Fibroblast of upper back skin (primary cell): ENCODE measurements around the gene NKAIN2.
"Not testable (repeated sequence)": the region's sequence is repeated elsewhere in the genome, so short reads cannot be mapped to it uniquely, and the experiment has no call there.

ENCODE experiments used
- DNase-seq: peaks from one replicate; pipeline ENCODE4 v3.0.0-alpha.2; 2013

NKAIN2 gene

DNA sequence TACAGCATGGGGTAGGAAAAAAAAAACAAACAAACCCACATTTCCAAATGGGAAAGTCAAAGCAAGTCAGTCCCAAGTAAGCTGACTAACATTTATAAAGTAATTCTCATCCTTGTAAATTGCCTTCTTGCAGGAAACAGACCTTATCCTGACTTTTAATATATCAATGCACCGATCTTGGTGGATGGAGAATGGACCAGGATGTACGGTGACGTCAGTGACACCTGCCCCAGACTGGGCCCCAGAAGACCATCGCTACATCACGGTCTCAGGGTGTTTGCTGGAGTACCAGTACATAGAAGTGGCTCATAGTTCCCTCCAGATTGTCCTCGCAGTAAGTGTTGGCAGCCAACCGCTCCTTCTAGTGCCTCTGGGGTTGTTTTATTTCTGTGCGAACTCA lies 854.4 kb downstream of the NKAIN2 start:
- no peak for DNase-seq

DNA sequence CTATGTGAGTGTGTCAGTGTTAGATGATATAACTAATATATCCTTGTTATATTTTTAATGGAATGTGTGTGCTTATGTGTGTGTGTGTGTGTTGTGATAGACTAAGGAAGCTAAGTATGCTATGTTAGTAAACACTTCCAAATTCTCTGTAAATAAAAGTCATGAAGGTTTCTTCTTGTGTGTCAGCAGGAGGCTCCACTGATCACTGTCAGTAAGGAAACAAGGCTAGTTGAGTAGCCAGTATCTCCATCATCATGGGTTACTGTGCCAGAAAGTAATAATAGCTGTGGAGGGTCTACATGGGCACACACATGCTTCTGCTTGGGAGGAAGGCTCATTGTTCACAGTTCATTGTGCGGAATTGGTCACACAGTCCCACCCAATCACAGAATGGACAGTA lies 855.8 kb downstream of the NKAIN2 start:
- DNase-seq: no peak

DNA sequence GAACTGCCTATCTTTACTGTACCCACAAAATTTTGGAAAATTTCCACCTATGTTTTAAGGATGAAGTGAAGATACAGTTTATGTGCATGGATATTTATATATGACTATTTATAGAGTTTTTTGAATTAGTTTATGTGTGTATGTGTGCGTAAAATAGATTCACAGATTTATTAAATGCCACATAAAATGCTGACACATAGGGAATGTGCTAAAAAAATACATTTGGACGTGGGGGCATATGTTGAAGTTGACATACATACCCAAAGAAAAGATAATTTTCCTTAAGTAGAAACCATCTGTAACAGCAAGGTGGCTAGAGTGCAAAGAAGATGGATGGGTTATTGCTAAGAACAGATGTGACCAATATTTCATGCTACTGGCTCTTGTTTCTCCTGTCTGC lies 856.5 kb downstream of the NKAIN2 start:
- DNase-seq: no peak

DNA sequence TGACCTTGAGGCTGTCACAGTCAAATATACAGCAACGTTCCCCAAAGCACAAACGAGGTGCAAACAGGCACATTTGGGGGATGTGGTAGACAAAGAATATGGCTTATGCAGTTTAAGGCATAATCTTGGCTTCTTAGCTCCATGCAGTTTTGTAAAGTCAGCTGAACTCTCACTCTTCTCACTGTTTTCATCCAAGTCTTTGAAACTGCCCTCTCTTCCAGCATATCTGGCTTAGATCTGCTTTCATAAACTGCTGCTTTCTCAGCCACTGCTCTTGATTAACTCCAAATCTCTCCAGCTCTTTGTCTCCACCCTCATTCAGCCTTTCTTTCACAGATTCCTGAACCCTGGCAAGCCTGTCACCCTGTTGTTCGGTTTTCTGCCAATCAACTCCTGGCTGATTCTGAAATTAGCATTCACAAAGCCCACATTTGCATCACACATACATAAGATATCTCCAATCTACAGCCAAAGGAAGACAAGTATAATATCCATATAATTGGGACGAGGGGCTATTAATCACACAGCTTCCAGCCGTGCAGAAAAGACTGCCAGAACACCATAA lies 857.5 kb downstream of the NKAIN2 start:
- no peak for DNase-seq

DNA sequence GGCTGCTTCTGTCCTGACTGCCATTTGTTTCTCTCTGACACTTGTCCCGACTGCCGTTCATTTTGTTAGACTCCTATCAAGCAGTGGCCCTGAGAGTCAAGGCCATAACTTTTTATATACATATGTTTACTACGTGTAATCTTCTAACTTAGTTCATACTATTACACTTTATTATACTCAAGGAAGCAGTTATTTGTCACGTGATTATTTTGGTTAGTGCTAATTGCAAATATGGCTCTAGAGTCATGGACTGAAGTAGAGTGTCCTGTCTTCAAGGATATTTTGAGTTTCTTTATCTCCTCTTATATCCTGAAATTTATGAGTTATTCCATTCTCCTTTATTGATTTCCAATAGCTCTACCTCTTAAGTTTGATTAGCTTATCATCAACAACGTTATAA lies 864.4 kb downstream of the NKAIN2 start:
- DNase-seq: no peak

DNA sequence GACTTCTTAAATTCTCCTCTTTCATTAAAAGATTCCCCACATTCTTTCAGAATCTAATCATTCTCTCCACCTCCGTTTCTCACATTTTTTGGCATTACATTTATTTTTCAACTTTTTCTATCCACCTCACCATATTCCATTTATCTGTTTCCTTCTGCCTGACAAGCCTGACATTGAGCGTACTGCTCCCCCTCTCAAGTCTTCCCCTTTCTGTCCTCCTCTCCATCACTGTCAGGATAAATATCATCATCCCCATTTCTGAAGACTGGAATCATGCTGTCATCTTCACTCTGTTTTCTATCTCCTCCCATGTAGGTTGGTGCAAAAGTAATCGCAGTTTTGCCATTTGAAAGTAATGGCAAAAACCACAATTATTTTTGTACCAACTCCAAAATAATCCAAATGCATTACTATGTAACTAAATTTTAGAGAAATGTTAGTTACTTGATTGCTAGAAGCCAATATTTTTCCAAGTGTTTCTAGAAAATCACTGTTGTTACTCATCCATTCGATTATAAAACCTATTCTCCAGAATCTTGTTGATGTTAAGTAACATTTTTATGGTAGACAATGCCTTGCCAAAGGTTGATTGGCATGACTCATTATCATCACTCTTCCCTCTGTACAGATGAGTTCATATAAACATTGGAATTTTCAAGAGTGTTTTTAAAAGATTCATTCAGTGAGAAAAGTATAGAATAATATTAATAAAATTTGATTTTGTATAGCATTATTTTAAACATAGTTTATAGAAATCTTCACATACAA lies 866.2 kb downstream of the NKAIN2 start:
- DNase-seq: peak; percentile 32

DNA sequence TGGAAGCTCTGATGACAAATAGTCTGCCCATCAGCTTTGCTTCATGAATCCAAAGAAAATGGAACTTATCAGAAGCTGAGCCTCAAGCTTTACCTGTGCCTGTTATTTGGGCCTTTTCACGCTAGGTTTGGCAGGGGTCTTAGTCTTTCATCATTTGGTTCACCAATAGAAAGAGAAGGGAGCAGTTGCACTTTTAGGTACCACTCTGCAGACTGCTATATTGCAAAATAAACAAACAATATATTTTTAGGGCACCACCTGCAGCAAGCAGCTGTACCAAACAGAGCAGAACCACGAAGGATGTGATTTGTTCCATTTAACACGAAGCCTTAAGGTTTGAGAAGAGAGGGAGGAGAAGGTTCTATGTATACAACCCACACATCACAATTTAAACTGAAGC lies 867.1 kb downstream of the NKAIN2 start:
- DNase-seq: no peak

DNA sequence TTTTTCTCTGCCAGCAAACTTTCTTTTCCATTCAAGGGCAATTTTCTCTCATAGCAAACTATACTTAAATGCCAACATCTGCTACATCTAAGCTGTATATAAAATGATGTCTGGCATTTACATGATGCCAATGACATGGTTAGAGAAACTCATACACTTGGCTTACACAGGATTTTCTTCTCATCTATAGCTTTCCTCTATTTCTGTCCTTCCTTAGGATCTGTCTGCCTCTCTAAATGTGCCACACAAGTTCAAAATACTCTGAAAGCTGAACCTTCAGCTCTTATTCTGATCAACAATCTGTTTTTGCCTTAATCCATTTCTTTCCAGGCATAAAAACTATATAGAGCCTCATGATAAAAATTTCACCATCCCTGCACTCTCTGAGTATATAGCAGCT lies 867.7 kb downstream of the NKAIN2 start:
- no peak for DNase-seq

DNA sequence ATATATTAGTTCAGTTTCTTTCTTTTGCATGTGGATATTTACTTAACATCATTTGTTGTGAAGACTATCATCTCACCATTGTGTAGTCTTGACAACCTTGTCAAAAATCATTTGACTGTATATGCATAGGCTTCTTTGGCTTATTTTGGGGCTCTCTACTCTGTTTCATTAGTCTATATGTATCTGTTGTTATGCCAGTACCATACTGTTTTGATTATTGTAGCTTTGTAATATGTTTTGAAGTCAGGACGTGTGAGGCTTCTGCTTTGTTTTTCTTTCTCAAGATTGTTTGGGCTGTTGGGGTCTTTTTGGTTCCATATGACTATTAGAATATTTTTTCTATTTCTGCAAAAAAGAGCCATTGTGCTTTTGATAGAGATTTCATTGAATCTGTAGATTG lies 870.4 kb downstream of the NKAIN2 start:
- DNase-seq: no peak

DNA sequence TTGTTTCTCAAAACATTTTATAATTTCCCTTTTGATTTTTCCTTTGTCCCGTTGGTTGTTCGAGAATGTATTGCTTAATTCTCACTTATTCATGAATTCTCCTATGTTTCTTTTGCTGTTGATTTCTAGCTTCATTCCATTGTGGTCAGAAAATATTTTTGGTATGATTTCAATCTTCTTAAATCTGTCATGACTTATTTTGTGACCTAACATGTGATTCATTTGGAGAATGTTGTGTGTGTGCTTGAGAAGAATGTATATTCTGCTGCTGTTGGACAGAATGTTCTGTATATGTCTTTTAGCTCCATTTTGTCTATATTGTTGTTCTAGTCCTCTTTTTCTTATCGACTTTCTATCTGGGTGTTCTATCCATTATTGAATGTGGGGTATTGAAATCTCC lies 872.4 kb downstream of the NKAIN2 start:
- peak; percentile 83 for DNase-seq

DNA sequence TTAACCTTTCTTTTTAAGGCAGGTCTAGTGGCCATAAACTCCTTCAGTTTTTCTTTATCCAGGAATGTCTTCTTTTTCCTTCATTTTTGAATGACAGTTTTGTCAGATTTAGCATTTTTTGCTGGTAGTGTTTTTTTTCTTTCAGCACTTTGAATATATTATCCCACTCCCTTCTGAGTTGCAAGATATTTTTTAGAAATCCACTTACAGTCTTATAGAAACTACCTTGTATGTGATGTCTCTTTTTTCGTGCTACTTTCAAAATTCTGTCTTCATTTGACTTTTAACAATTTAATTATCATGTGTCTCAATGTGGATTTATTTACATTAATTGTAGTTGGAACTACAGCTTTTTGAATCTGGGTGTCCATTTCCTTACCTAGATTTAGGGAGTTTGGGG lies 874.2 kb downstream of the NKAIN2 start:
- DNase-seq: no peak

DNA sequence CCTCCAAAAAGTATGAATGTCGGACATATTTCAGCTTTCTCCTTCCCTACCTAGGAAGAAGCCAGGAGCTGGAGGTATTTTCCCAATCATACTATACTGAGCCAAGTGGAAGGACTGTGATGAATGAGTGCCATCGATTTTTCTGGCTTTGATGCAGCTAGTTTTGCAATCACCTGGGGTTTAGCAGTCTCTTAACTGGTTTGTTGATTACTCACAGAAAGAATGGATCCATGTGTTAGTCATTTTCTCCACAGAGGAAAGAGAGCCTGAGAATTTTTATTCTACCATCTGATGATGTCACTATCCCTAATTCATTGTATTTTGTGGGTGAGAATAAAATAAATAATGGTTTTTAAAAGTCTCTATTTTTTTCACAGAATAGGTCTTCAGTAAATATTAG lies 875.7 kb downstream of the NKAIN2 start:
- peak; percentile 85 for DNase-seq

DNA sequence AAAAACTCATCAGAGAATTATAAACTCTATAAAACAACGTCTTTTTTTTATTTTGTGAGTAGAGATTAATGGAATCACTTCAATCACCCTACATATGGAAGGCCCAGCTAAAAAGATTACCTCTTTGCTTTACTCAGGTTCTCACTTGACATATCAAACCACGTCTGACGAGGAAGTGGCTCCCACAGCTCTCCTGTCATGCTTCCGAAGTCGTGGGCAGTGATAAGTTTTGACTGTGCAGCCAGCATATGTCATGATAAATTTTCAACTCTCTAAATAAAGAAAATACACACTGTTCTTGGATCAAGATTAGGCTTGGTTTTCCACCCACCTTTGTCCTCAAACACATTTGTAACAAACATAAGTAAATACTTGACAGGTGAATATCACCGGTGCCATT lies 879.1 kb downstream of the NKAIN2 start:
- DNase-seq: no peak

DNA sequence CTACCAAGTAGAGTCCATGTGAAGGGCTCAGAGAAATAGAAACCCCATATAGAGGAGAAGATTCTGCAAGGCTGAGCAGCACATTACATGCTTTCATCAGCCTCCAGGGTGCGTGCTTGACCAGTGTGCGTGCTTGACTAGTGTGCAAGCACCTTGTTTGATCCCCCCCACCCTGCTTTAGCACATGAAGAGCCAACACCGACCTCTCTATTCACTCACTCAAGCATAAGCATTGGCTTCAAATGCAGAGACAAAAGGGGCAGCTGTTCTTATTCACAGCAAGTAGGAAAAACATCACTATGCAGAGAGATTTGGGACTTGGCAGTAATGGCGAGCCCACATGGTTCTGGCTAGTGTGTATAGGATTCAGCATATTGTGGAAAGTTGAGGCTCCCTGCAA lies 879.8 kb downstream of the NKAIN2 start:
- no peak for DNase-seq

DNA sequence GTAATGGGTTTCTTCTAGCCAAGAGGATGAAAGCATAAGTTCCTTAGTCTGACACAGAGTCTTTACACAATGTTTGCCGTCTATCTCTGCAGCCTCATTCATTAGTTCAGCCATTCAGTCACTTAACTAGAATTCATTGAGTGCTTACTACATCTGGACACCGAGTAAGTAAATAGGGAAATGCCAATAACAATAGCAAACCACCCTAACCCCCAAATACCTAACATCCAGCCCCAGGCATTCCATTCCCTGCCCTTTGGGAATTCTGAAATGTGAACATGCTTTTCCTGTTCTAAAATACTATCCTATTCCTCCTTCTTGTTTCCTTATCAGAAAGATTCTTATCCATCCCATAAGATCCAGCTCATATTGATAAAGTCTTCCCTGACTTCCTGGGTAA lies 881.0 kb downstream of the NKAIN2 start:
- DNase-seq: peak; percentile 13

DNA sequence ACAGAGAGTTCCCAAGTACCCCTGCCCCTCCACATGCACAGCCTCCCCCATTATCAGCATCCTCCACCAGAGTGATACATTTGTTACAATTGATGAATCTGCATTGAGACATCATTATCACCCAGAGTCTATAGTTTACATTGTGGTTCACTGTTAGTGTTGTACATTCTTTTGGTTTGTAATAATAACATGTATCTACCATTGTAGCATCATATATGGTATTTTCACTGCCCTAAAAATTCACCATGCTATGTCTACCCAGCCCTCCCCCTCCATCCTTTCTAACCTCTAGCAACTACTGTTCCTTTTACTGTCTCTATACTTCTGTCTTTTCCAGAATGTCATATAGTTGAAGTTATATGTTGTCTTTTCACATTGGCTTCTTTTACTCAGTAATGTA lies 884.7 kb downstream of the NKAIN2 start:
- DNase-seq: no peak

DNA sequence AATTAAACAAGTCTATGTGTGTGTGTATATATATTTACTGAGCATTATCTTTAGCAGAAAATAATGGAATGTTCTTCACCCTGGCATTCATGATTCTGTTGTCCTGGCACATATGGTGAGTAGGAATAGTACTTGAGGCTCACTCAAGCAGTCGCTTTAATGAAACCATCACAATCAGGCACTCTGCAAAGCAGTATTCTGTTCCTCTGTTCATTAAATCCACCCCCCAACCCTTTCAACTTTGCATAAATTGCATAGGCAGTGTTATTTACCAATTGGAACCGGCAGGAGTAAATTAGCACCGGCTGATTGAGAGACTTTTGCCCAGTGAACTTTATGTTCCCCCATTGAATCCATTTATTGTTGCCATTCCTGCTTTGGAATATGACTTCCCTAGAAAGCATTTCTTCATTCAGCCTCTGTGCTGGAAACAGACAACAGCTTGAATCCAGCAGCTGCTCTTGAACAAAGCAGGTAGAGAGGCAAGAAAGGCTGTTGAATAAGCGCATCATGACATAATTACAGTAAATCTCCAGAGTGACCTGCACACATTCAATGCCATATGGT lies 890.6 kb downstream of the NKAIN2 start:
- DNase-seq: no peak

DNA sequence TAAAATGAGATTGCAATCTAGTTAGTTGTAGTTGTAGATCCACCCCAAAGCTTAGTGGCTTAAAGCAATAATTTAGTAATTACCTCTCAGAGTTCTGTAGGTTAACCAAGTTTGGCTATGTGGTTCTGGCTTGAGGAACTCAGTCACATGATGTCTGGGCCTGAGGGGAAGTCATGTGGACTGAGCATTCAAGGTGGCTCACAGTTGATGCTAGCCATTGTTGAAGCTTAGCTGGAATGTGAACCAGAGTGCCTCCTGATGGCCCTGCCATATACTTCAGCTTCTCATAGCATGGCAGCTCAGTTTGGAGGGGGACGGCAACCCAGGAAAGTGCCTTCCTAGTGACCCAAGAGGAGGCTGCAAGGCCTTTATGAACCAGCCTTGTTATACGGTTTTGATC lies 895.4 kb downstream of the NKAIN2 start:
- DNase-seq: no peak

DNA sequence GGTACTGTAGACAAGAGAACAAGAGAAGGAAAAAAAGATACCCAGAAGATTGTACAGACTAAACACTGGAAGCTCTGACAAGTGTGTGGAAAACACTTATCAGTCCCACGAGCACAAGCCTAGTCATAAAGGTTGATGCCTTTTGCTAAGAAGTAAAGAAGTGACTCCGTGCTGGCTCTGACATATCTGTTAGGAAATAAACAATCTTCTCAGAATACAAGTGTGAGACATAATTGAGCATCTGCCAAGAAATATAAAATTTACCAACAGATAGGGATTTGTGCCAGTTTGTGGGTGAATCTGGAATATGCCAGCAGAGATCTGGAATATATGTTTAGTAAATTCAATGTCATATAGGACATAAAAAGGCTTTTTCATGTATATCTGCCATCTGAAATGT lies 899.9 kb downstream of the NKAIN2 start:
- no peak for DNase-seq

DNA sequence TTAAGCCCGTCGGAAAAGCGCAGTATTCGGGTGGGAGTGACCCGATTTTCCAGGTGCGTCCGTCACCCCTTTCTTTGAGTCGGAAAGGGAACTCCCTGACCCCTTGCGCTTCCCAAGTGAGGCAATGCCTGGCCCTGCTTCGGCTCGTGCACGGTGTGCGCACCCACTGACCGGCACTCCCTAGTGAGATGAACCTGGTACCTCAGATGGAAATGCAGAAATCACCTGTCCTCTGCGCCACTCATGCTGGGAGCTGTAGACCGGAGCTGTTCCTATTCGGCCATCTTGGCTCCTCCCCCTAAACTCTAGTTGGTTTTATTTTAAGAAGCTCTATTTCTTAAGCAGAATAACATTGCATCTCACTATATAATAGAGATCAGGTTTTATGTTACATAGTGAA lies 908.9 kb downstream of the NKAIN2 start:
- DNase-seq: not testable (repeated sequence)

DNA sequence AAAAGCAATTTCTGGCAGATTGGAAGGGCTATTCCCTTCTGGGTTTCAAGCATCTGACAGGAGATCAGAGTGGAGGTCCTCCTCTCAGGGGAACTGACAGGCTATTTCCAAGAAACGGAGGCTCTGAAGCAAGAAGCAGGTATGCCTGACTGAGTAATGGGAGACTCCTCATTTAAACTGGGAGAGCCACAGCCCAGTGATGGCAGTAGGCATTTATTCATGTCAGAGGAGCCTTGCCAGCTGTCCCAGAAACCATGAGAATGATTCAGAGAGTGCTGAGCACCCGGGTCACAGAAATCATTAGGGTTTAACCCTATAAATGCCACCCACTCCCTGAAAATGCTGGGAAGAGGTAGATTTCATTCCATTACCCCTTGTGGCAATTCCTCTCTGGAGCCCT lies 911.1 kb downstream of the NKAIN2 start:
- DNase-seq: no peak

DNA sequence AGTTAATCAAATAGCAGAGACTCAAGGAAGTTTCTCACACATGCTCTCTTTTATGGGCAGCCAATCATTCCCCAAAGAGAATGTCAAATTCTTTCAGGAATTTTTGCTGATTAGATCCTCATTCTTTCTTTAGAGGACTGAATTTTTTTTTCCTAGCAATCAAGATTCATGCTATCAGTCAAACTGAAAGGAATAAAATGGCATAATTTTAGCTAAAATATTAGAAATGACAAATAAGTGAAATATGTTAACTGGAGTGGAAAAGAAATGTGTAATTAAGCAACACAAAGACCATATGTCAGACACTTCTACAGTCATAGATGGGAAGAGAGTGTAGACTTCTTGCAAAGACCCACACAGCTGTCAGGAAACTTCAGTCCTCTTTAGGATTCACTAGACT lies 916.2 kb downstream of the NKAIN2 start:
- no peak for DNase-seq

DNA sequence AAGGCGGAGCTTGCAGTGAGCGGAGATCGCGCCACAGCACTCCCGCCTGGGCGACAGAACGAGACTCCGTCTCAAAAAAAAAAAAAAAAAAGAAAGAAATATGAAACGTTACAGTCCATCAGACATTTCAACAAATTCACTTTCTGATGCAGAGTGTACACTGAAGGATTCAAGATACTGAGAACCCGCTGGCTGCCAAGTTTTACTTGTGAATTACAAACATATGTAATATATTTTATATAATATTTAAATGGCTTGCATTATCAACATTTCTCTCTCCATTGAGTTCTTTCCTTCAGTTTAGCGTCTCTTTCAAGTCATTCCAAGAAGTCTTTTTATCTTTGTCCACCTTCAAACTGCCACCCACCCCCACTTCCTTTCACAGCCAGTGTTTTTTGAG lies 917.7 kb downstream of the NKAIN2 start:
- DNase-seq: no peak

DNA sequence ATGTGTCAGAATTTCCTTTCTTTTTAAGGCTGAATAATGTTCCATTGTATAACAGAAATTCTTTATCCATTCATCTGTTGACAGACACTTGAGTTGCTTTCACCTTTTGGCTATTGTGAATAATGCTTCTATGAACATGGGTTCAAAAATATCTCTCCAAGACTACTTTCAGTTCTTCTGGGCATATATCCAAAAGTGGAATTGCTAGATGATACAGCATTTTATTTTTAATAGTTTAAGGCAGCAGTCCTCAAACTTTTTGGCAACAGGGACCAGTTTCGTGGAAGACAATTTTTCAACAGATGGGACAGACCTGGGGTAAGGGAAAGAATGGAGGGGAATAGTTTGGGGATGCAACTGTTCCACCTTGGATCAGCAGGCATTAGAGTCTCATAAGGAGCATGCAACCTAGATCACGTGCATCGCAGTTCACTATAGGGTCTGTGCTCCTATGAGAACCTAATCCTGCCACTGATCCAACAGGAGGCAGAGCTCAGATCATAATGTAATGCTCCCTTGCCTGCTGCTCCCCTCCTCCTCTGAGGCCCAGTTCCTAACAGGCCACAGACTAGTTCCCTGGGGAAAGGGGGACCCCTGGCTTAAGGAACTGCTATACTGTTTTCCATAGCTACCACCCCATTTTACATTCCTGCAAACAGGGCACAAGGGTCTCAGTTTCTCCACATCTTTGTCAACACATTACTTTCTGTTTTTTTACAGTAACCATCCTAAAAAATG lies 918.6 kb downstream of the NKAIN2 start:
- no peak for DNase-seq
